Cardiac fibroblast (primary cell): Measurements from ENCODE around the gene HOXD9.

Experiments used
- DNase-seq, 2 donors: peaks; one replicate each; pipeline versions ENCODE4 v3.0.0 to v3.0.0-alpha.2; 2010; ENCODE audit warnings: low read depth in 2 of 2
- H3K4me3 ChIP-seq, 2 donors: replicated peaks in 1 of 2; 1 replicate in 1 of 2; 2 replicates in 1 of 2; pipeline ENCODE4 v1.5.1; 2011; ENCODE audit warnings: low read depth in 2 of 2, low read length in 2 of 2, mild to moderate bottlenecking in 2 of 2, moderate library complexity in 1 of 2
- TF ChIP-seq, protein P1 (sequence below): IDR thresholded peaks from one replicate; pipeline ENCODE4 v1.5.1; 2011; ENCODE audit warnings: low read depth, mild to moderate bottlenecking, low read length, inconsistent platforms

The HOXD9 gene

DNA sequence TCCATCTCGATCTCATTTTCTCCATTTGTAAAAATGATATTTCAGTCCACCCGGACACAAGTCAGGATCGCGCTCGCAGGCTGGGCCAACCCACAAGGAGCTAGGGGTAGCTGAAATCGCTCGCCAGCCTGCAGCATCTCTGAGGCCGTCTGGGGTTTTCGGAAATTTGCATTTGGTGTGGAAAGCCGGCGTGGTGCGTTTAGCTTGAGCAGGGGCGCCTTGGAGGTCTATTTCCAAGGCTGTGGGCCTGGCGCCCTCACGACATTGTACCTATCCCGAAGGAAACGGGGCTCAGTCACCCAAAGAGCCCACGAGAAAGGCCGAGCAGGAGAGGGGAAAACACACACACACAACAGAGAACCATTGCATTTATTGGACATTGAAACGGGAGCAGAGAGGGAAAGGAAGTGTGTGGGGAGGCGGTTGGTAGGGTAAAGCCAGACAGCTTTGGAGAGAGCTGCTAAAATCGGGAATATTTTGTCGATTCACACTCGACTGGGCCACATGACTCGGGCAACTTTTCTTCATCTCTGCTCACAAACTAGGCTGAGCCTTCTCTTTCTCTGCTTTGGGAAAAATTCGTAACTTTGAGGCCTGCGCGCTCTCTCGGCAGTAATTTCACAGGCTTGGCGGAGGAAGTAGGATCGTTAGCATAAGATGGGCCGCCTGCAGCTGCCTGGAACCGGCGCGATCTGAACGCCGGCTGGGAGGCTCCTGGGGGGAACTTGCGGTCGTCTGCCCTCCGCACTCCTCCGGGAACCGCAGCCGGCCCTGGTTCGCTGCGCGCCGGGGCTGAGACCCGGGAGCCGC is 5.9 kb downstream of the HOXD9 start:
- no peak for DNase-seq
- no peak overlapping the region for H3K4me3 ChIP-seq
- TF ChIP-seq, protein P1, sequence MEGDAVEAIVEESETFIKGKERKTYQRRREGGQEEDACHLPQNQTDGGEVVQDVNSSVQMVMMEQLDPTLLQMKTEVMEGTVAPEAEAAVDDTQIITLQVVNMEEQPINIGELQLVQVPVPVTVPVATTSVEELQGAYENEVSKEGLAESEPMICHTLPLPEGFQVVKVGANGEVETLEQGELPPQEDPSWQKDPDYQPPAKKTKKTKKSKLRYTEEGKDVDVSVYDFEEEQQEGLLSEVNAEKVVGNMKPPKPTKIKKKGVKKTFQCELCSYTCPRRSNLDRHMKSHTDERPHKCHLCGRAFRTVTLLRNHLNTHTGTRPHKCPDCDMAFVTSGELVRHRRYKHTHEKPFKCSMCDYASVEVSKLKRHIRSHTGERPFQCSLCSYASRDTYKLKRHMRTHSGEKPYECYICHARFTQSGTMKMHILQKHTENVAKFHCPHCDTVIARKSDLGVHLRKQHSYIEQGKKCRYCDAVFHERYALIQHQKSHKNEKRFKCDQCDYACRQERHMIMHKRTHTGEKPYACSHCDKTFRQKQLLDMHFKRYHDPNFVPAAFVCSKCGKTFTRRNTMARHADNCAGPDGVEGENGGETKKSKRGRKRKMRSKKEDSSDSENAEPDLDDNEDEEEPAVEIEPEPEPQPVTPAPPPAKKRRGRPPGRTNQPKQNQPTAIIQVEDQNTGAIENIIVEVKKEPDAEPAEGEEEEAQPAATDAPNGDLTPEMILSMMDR = no peak

DNA sequence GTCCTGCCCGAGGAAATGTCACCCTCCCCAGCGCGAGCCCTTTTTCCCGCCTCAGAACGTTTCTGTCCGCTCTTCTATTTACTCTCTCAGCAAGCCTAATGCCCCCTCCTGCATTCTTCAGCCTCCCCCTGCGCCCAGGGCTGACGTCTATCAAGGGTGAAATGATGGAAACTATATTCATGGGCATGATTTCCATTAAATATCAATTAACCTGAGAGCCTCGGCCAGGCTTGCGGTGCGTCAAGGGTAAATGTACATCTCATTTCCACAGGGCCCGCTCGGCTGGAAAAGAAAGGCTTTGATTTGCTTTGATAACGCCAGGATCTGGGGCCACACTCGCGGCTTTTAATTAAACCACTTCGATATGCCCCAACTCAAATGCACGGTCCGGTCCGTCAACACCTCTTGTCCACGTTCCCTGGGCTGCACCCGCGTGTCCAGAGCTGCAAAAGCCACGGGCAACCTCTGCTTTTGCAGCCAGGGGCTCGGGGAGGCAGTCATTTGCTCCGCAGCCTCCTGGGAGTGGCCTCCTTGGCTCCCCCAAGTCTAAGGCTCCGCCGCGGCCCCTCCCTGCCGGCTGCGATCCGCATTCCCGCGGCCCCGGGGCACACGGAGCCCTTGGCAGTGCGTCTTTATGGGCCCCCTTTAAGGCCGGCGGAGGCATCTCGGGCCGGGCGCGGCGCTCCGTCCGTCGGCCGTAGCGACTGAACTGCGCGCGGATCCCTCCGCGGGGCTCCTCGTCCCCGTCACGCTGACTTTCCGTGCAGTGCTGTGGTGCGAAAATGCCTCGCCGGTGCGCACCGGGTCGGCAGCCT is 6.7 kb downstream of the HOXD9 start, which contains the start of gene HOXD8:
Gene HOXD8, plus strand, starts transcription at position 724 of the 815 bp plus-strand sequence. CDS start 662 bp downstream, outside the sequence.
- peak within 1 kb of the TSS in 1 of 2 donors; percentile 15 for H3K4me3 ChIP-seq
- TF ChIP-seq, protein P1 = no peak
- DNase-seq = peak in 1 of 2 donors; percentile 60

DNA sequence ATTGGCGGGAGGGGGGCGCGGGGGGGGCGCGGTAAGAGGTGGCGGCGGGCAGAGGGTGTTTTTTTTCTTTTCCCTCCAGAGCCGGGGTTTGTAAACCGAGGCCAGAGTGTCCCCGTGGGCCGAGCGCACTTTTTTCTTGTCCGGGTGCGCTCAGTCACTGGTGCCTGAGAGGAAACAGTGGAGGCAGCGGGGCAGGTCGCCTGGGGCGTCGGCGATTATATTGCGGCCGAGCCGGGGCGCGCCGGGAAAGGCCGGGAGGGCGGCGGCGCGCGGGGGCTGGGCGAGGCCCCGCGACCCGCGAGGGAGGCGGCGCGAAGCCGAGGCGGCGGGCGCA is 7.3 kb downstream of the HOXD9 start:
- H3K4me3 ChIP-seq = peak overlapping the region in 1 of 2 donors; percentile 15
- DNase-seq = no peak
- TF ChIP-seq, protein P1 = no peak

DNA sequence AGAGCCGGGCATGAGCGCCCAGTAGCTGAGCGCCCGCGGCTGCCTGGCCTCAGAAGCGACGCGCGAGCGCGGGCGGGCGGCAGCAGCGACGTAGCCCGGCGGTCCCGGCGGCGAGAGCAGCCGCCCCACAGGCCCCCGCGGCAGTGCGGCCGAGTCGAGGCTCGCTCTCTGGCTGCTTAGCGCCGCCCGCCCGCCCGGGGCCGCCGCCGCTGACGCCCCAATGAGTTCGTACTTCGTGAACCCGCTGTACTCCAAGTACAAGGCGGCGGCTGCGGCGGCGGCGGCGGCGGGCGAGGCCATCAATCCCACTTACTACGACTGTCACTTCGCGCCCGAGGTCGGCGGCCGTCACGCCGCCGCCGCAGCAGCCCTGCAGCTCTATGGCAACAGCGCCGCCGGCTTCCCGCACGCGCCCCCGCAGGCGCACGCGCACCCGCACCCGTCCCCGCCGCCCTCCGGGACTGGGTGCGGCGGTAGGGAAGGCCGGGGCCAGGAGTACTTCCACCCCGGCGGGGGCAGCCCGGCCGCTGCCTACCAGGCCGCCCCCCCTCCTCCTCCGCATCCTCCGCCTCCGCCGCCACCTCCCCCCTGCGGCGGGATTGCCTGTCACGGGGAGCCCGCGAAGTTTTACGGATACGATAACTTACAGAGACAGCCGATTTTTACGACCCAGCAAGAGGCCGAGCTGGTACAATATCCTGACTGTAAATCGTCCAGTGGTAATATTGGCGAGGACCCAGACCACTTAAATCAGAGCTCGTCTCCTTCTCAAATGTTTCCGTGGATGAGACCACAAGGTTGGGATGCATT is 7.8 kb downstream of the HOXD9 start:
- no peak for DNase-seq
- no peak overlapping the region for H3K4me3 ChIP-seq
- TF ChIP-seq, protein P1 = no peak

DNA sequence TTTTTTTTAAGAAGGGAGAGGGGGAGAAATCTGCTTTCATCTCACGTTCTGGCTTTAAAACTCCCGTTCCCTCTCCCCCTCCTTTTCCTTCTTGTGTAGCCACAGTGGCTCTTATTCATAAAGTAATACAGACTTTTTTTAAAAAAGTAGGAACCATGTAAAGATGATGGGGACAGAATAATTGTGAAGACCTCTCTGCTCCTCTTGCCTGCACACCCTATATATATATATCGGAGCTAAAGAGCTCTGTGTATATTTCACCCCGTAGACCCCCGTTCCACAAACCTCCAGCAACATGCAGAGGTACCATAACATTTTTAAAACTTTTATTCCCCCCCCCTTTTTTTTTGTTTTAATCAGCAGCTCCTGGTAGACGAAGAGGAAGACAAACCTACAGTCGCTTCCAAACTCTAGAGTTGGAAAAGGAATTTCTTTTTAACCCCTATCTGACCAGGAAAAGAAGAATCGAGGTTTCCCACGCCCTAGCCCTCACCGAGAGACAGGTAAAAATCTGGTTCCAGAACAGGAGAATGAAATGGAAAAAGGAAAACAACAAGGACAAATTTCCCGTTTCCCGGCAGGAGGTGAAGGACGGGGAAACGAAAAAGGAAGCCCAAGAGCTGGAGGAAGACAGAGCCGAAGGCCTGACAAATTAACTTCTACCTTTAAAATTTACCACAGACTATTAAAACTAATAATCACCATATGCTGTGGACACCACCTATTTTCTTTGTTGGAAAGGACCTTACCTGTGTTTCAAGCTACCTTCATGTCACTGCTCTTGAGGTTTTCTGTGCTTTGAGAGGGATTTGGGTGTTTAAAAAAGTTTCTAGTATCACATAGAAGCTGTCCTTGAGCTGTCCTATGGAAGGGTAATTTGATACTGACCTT is 8.7 kb downstream of the HOXD9 start:
- DNase-seq = no peak
- TF ChIP-seq, protein P1 = no peak
- no peak overlapping the region for H3K4me3 ChIP-seq

DNA sequence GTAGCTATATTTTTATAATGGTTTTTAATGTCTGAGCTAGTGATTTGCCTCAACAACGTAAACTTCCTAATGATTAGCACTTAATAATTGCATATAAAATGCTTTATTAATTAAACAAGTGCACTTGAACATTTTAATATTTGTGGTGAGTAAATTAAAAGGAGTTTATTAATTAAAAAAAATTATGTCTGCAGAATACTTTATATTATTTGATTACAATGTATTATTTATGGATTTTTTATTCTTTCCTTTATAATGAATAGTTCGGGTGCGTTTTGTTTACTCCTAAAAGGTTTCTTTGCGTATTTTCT is 9.3 kb downstream of the HOXD9 start:
- no peak overlapping the region for H3K4me3 ChIP-seq
- no peak for DNase-seq
- TF ChIP-seq, protein P1 = no peak
